Ishikawa (cell line): Measurements from ENCODE around the gene HPSE.

ENCODE experiments used
- RAD21 ChIP-seq: IDR thresholded peaks from 2 replicates; pipeline ENCODE4 v1.6.1; 2012; ENCODE audit warnings: low read depth
- TAF1 ChIP-seq: IDR thresholded peaks from 2 replicates; pipeline ENCODE4 v1.6.1; 2012; ENCODE audit warnings: low read depth, mild to moderate bottlenecking
- TEAD4 ChIP-seq: IDR thresholded peaks from 2 replicates; pipeline ENCODE4 v1.6.1; 2012
- YY1 ChIP-seq: IDR thresholded peaks from 2 replicates; pipeline ENCODE4 v1.6.1; 2012; ENCODE audit warnings: low read depth
- TF ChIP-seq, protein P1 (sequence below): IDR thresholded peaks from 2 replicates; pipeline ENCODE4 v1.6.1; 2012

DNA sequence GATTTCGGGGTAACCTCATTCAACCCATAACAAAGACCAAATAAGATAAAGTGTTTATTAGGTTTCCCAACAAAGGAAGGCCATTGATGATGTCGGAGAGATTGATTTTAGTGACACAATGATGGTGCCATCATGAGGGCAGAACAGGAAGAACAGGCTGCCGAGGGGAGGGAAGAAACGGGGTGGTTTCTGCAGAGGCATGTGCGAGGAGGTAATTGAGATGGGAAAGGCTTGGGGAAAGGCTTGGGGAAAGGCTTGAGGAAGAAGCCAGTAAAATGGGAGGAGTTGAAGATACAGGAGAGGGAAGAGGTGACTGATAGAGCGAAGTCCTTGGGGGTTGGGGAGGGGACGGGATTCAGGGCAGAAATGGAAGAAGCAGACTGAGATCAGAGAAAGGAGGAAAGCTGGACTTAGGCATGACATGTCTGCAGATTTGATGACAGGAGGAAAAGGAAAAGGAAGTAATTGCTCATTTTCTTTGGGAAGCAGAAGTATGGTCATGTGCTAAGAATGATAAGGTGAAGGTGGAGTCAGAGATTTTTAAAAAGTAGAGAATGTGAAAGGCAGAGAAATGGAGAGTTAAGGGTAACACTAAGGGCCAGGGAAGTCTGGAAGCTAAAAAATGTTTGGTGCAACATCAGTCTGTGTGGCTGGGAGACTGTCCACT, 6.0 kb downstream of the HPSE start:
- no peak for TF ChIP-seq TEAD4
- TF ChIP-seq, protein P1, sequence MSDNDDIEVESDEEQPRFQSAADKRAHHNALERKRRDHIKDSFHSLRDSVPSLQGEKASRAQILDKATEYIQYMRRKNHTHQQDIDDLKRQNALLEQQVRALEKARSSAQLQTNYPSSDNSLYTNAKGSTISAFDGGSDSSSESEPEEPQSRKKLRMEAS = no peak
- TF ChIP-seq RAD21 = no peak
- TF ChIP-seq YY1 = no peak
- TF ChIP-seq TAF1 = no peak
